Neural progenitor cell (in vitro differentiated cells): Measurements from ENCODE around the gene PLCB1.

Source experiments
- CTCF ChIP-seq: fragments of 200-600 bp; sonication (generic); IDR thresholded peaks from 2 replicates; pipeline ENCODE4 v1.5.1; 2017; ENCODE audit warnings: antibody characterized with exemption, mild to moderate bottlenecking
- EZH2 ChIP-seq: fragments of 200-600 bp; sonication (generic); IDR thresholded peaks from 2 replicates; pipeline ENCODE4 v1.6.1; 2017; ENCODE audit warnings: antibody characterized with exemption, mild to moderate bottlenecking, moderate library complexity
- EZH2phosphoT487 ChIP-seq: fragments of 200-600 bp; sonication (generic); IDR thresholded peaks from 2 replicates; pipeline ENCODE4 v1.6.1; 2017; ENCODE audit warnings: antibody characterized with exemption

- TF ChIP-seq CTCF (no peak), EZH2 (no peak), EZH2phosphoT487 (no peak)
These were observed 10.4 kb upstream of the PLCB1 start for GRCh38 chr20:8121666-8122065.
